AG09309 (cell line): ENCODE results near the gene SCN1B.
"Not testable (repeated sequence)": the region's sequence is repeated elsewhere in the genome, so short reads cannot be mapped to it uniquely, and the experiment has no call there.

ENCODE experiments used
- DNase-seq: peaks from one replicate; pipeline ENCODE4 v3.0.0-alpha.2; 2010; ENCODE audit warnings: low read depth
- H3K4me3 ChIP-seq: 2 replicates; pipeline ENCODE4 v1.5.1; 2011; ENCODE audit warnings: mild to moderate bottlenecking, low read depth, low read length, moderate library complexity; ENCODE audit not compliant: control insufficient read depth
- TF ChIP-seq, protein P1 (sequence below): IDR thresholded peaks from 2 replicates; pipeline ENCODE4 v1.5.1; 2011; ENCODE audit warnings: mild to moderate bottlenecking, low read depth, low read length, inconsistent platforms; ENCODE audit not compliant: insufficient read depth, control insufficient read depth; ENCODE audit errors: missing control alignments

SCN1B gene

GRCh38 chr19:35027009-35027408 is 3.3 kb upstream of the SCN1B start:
- no peak for DNase-seq
- TF ChIP-seq, protein P1, sequence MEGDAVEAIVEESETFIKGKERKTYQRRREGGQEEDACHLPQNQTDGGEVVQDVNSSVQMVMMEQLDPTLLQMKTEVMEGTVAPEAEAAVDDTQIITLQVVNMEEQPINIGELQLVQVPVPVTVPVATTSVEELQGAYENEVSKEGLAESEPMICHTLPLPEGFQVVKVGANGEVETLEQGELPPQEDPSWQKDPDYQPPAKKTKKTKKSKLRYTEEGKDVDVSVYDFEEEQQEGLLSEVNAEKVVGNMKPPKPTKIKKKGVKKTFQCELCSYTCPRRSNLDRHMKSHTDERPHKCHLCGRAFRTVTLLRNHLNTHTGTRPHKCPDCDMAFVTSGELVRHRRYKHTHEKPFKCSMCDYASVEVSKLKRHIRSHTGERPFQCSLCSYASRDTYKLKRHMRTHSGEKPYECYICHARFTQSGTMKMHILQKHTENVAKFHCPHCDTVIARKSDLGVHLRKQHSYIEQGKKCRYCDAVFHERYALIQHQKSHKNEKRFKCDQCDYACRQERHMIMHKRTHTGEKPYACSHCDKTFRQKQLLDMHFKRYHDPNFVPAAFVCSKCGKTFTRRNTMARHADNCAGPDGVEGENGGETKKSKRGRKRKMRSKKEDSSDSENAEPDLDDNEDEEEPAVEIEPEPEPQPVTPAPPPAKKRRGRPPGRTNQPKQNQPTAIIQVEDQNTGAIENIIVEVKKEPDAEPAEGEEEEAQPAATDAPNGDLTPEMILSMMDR: no peak

DNA sequence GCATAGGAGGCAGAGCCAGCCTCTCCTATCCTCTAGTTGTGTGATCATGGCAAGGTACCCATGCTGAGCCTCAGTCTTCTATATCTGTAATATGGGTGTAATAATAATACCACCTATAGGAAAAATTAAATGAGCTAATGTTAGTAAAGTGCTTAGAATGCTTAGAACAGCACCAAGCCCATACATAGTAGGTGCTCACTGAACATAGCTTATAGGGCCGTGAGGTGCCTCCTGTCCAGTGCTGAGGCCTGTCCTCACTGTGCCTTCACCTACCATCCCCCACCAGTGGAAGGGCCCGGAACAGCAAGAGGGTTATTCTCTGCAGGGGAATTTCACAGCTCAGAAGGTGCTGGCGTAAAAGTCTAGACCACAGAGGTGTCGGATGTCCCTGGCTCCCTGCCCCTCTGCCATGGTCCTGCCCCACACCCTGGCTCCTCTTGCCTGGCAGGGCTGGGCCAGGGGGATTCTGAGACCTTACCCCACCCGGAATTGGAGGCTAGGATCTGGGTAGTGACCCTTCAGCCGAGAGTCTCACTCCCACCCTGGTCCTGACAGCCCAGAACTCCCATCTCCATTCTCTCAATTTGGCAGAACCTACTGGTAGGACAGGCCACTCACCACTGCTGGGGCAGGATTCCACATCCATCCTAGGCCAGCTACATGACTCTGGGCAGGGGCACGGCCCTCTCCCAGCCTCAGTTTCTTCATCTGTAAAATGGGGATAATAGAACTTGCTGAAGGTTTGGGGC is 2.2 kb upstream of the SCN1B start:
- DNase-seq: no peak
- TF ChIP-seq, protein P1: no peak
- H3K4me3 ChIP-seq: no peak overlapping the region

More at GRCh38 chr19:35027009-35027408, 3.3 kb upstream of the SCN1B start:
- H3K4me3 ChIP-seq: no peak overlapping the region

DNA sequence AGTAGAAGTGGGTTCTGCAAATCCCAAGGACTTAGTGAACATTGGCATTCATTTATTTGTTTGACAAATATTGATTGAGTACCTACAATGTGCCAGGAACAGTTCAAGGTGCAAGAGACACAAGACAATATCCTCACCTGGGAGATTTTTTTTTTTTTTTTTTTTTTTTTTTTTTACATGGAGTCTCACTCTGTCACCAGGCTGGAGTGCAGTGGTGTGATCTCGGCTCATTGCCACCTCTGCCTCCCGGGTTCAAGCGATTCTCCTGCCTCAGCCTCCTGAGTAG is 1.7 kb upstream of the SCN1B start:
- DNase-seq, H3K4me3 ChIP-seq: not testable (repeated sequence)

GRCh38 chr19:35029275-35029736 is 964 bp upstream of the SCN1B start:
- not testable (repeated sequence) for DNase-seq, H3K4me3 ChIP-seq

GRCh38 chr19:35029737-35030256 is 473 bp upstream of the SCN1B start:
- H3K4me3 ChIP-seq: peak overlapping the region; percentile 46
- no peak for DNase-seq
- TF ChIP-seq, protein P1: no peak

GRCh38 chr19:35031072-35031881 is 1.0 kb downstream of the SCN1B start:
- no peak for DNase-seq
- TF ChIP-seq, protein P1: no peak
- peak overlapping the region; percentile 47 for H3K4me3 ChIP-seq

DNA sequence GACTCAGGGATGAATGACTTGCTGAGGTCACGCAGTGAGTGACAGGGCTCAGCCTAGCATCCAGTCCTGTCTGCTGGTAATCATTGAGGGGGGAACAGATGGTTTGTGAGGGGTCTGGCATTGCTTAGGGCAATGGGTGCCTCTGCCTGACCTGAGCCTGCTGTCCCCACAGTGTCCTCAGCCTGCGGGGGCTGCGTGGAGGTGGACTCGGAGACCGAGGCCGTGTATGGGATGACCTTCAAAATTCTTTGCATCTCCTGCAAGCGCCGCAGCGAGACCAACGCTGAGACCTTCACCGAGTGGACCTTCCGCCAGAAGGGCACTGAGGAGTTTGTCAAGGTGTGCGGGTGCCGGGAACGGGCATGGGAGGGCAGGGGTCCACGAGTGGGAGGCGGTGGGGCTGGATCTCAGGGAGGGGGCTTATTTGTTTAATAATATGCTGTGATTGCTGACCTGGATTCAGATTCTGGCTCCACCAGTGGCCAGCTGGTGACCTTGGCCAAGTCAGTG is 2.1 kb downstream of the SCN1B start:
- DNase-seq: no peak
- TF ChIP-seq, protein P1: no peak
- no peak overlapping the region for H3K4me3 ChIP-seq
